ENCODE results near the gene COP1. TPM values are rescaled to one million over a fixed set of nuclear protein-coding genes. Genes with fewer than 3 reads are reported as not detected.

The COP1 gene
- total and polyA plus RNA-seq, 2 of the 4 experiments (the other 2 are of a cell fraction), result 17.8 to 35.0 TPM

GRCh38 chr1:176225911-176226310 lies 18.8 kb upstream of the COP1 start:
- no peaks in the 10 kb centered on the region for H3K79me1 ChIP-seq (ENCODE audit: low read depth in 1 of 2, low read length in 2 of 2)
- in situ Hi-C loops (cut with MboI; ENCODE audit: low sequenced_read_pairs), result no loop called here
- no peak overlapping the region for H3K9ac ChIP-seq (ENCODE audit: low read depth, low read length)
- H4K91ac ChIP-seq (ENCODE audit: insufficient read depth, low read depth, low read length), result no peak overlapping the region
- TF ChIP-seq RCOR1 (IDR thresholded peaks at IDR 0.05; ENCODE audit: insufficient replicate concordance, low read length), result no peak
- no peak for TF ChIP-seq MAZ (IDR thresholded peaks at IDR 0.05; ENCODE audit: borderline replicate concordance, low read depth, low read length)
- no peak for TF ChIP-seq RAD21 (IDR thresholded peaks at IDR 0.05; ENCODE audit: low read length)
- no peak for TF ChIP-seq CHD1 (IDR thresholded peaks at IDR 0.05; ENCODE audit: low read depth, low read length)
- no peak for TF ChIP-seq CEBPB (IDR thresholded peaks at IDR 0.05; ENCODE audit: low read depth, low read length)
- no peak for TF ChIP-seq ELK1 (IDR thresholded peaks at IDR 0.05; ENCODE audit: borderline replicate concordance, low read depth, low read length)
- TF ChIP-seq USF2 (IDR thresholded peaks at IDR 0.05; ENCODE audit: low read depth, low read length), result no peak
- no peak for TF ChIP-seq MXI1 (IDR thresholded peaks at IDR 0.05; ENCODE audit: borderline replicate concordance, low read depth, low read length)
- no peak for TF ChIP-seq NFE2L2 (IDR thresholded peaks at IDR 0.05; ENCODE audit: low read depth, low read length)
- TF ChIP-seq BHLHE40 (IDR thresholded peaks at IDR 0.05; ENCODE audit: low read depth, low read length), result no peak
- TF ChIP-seq POLR2A (IDR thresholded peaks at IDR 0.05; ENCODE audit: low read depth, low read length), result no peak
- no peak overlapping the region for H2BK15ac ChIP-seq (ENCODE audit: low read depth, low read length)
- no peak overlapping the region for H2BK5ac ChIP-seq (ENCODE audit: low read depth, low read length, poor library complexity, severe bottlenecking)
- no peak overlapping the region for H3K27ac ChIP-seq (ENCODE audit: insufficient read depth, low read length)
- H3K14ac ChIP-seq (replicated peaks; ENCODE audit: low read depth, low read length), result no peak overlapping the region
- intact Hi-C loops (cut with micrococcal nuclease), result no loop called here
- H2AK5ac ChIP-seq (ENCODE audit: low read depth, low read length), result no peak overlapping the region
- no peak overlapping the region for H3K4ac ChIP-seq (ENCODE audit: low read depth, low read length)
- H2BK120ac ChIP-seq (ENCODE audit: low read depth, low read length), result no peak overlapping the region
- POLR2A ChIA-PET (ENCODE audit: unreplicated experiment), result no interaction called here
- H3K4me2 ChIP-seq (ENCODE audit: low read depth, low read length), result no peak overlapping the region
- H4K5ac ChIP-seq (ENCODE audit: low read depth, low read length), result no peak overlapping the region
- dilution Hi-C loops (cut with HindIII; ENCODE audit: low sequenced_read_pairs, unreplicated experiment), result no loop called here
- no peak overlapping the region for H3K4me3 ChIP-seq (ENCODE audit: insufficient read depth, low read depth, low read length)
- H3K23ac ChIP-seq (ENCODE audit: low read depth, low read length), result no peak overlapping the region
- no peak for DNase-seq
- no peak overlapping the region for H2AFZ ChIP-seq (replicated peaks; ENCODE audit: low read length, poor library complexity)
- CTCF ChIA-PET, result no interaction called here
- H3K9me1 ChIP-seq (ENCODE audit: insufficient read depth, low read length), result no peaks in the 10 kb centered on the region
- no peak overlapping the region for H3K56ac ChIP-seq (ENCODE audit: extremely low read depth, insufficient read depth, low read length)
- no peaks in the 10 kb centered on the region for H3K36me3 ChIP-seq (ENCODE audit: control insufficient read depth, insufficient read depth, low read length)
- no peak overlapping the region for H4K8ac ChIP-seq (ENCODE audit: low read depth in 2 of 2, low read length in 2 of 2)
- H3K9me3 ChIP-seq (ENCODE audit: control insufficient read depth, insufficient read depth, low read length), result no peaks in the 10 kb centered on the region
- no peaks in the 10 kb centered on the region for H3K4me1 ChIP-seq (ENCODE audit: control insufficient read depth, insufficient read depth, low read length)
- no TSS peak for BruUV-seq (replicated peaks)
- WGBS, 2 experiments (ENCODE audit: extremely low coverage in 2 of 2, insufficient read length in 1 of 2), result no CpG with 5 or more reads among the region's 2 CpGs
- no peaks in the 10 kb centered on the region for H4K20me1 ChIP-seq (ENCODE audit: insufficient read depth, low read length)
- no peak for ATAC-seq (ENCODE audit: low read depth)
- no peak overlapping the region for H3K18ac ChIP-seq (ENCODE audit: low read depth, low read length)
- H2AK9ac ChIP-seq (replicated peaks; ENCODE audit: low read depth, low read length, poor library complexity), result no peak overlapping the region
- no peaks in the 10 kb centered on the region for H3K27me3 ChIP-seq (ENCODE audit: control insufficient read depth, insufficient read depth, low read length)
- no peak overlapping the region for H2BK20ac ChIP-seq (ENCODE audit: low read depth, low read length)

All from IMR-90 (cell line).